Measurements from ENCODE around the gene FLT4.

GRCh38 chr5:180553530-180553929, 95.9 kb downstream of the FLT4 start:
- TF ChIP-seq CTCF (conservative IDR thresholded peaks at IDR 0.05 in 1 of 2, IDR thresholded peaks at IDR 0.05 in 1 of 2; ENCODE audit: low read depth in 1 of 2, low read length in 2 of 2) (no peak), EZH2 (IDR thresholded peaks at IDR 0.05; ENCODE audit: low read length, missing control alignments) (no peak)
